Measurements from ENCODE around the gene RAB40C. TPM values are rescaled to one million over a fixed set of nuclear protein-coding genes. Genes with fewer than 3 reads are reported as not detected.

RAB40C gene
- total and polyA plus RNA-seq, 4 donors = 25.1 to 58.9 (median 43.9) TPM

DNA sequence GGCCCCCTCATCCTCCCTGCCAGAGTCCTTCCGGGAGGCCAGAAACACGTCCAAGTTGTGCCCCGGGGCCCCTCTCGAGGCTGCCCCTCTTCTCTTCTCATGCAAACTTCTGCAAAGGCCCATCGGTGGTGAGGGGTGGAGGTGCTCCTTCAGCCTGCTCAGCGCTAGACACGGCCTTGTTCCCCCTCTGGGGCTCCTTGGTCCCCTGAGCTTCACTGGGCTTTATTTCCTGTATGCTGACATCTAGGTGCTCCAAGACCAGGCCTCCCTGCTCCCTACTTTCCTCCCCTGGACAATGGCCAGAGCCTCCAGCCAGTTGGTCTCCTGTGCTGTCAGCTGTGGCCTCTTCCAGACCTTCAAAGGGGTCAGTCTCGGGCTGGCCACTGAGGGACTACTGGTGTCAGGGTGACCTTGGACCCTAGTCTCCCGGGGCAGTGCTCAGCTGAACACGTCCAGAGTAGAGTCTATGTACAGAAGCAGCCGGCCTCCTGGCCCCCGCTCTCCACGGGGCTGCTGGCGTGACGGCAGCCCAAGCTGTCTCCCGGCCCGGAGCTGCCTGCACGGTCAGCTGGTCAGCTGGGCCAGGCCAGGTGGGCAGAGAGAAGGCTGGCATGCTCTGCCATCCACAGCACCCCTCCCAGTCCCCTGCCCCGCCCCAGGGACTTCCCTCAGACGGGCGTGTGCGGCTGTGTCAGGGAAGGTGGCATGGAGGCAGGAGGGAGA, 31.4 kb upstream of the RAB40C start:
- peaks cover 0 to 12% (median 0%) of the 10 kb centered on the region in 4 donors for H3K36me3 ChIP-seq (ENCODE audit: control insufficient read depth in 4 of 4, insufficient read depth in 4 of 4, low read length in 4 of 4)
- WGBS, 2 donors = 51 to 56% methylated on average over 22 of the region's 22 CpGs
- H3K4me3 ChIP-seq = no peak overlapping the region
- no peak overlapping the region for H3K27ac ChIP-seq (ENCODE audit: low read depth in 1 of 2, low read length in 1 of 2)
- DNase-seq (no peak), ATAC-seq (ENCODE audit: insufficient read depth, low FRiP score) (no peak)
- H3K4me1 ChIP-seq (ENCODE audit: control insufficient read depth in 5 of 5, insufficient read depth in 5 of 5, low read length in 5 of 5) = peaks cover 0 to 7% (median 0%) of the 10 kb centered on the region in 5 donors
- H3K27me3 ChIP-seq (ENCODE audit: control insufficient read depth in 3 of 3, insufficient read depth in 3 of 3, low read length in 2 of 3) = peaks cover 0 to 42% (median 14%) of the 10 kb centered on the region in 3 donors
- TF ChIP-seq, protein P1, sequence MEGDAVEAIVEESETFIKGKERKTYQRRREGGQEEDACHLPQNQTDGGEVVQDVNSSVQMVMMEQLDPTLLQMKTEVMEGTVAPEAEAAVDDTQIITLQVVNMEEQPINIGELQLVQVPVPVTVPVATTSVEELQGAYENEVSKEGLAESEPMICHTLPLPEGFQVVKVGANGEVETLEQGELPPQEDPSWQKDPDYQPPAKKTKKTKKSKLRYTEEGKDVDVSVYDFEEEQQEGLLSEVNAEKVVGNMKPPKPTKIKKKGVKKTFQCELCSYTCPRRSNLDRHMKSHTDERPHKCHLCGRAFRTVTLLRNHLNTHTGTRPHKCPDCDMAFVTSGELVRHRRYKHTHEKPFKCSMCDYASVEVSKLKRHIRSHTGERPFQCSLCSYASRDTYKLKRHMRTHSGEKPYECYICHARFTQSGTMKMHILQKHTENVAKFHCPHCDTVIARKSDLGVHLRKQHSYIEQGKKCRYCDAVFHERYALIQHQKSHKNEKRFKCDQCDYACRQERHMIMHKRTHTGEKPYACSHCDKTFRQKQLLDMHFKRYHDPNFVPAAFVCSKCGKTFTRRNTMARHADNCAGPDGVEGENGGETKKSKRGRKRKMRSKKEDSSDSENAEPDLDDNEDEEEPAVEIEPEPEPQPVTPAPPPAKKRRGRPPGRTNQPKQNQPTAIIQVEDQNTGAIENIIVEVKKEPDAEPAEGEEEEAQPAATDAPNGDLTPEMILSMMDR (IDR thresholded peaks at IDR 0.05; ENCODE audit: control extremely low read depth, extremely low read depth) = no peak
- H3K9me3 ChIP-seq (ENCODE audit: control insufficient read depth in 4 of 4, insufficient read depth in 3 of 4, low read length in 3 of 4) = peaks cover 0 to 4% (median 0%) of the 10 kb centered on the region in 4 donors
- H3K9ac ChIP-seq (ENCODE audit: insufficient read depth in 1 of 2, low read length in 2 of 2) = no peak overlapping the region

DNA sequence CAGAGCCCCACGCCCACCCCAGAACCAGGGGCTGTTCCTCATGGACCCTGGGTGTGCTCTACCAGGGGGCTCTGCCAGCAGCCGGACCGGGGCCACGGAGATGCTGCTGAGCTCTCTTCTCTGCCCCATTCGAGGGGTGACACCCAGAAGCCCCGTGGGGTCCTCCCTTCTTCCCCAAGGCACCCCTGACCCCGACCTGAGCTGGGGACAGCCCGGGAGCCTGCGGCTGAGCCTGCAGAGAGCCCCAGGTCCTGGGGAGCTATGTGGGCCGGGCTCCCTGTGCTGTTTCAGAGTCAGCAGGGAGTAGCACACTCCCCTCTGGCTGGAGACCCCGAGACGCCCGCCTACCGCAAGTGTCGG, 30.9 kb upstream of the RAB40C start:
- 77 to 80% methylated on average over 13 to 15 of the region's 15 CpGs for WGBS, 2 donors
- Histone ChIP-seq H3K9ac (ENCODE audit: insufficient read depth in 1 of 2, low read length in 2 of 2) (no peak overlapping the region), H3K27me3 (ENCODE audit: control insufficient read depth in 3 of 3, insufficient read depth in 3 of 3, low read length in 2 of 3) (peaks cover 0 to 42% (median 14%) of the 10 kb centered on the region in 3 donors), H3K4me3 (no peak overlapping the region), H3K27ac (ENCODE audit: low read depth in 1 of 2, low read length in 1 of 2) (no peak overlapping the region), H3K4me1 (ENCODE audit: control insufficient read depth in 5 of 5, insufficient read depth in 5 of 5, low read length in 5 of 5) (peaks cover 0 to 7% (median 0%) of the 10 kb centered on the region in 5 donors), H3K36me3 (ENCODE audit: control insufficient read depth in 4 of 4, insufficient read depth in 4 of 4, low read length in 4 of 4) (peaks cover 0 to 6% (median 0%) of the 10 kb centered on the region in 4 donors), H3K9me3 (ENCODE audit: control insufficient read depth in 4 of 4, insufficient read depth in 3 of 4, low read length in 3 of 4) (peaks cover 0 to 4% (median 0%) of the 10 kb centered on the region in 4 donors)
- DNase-seq = no peak
- ATAC-seq (ENCODE audit: insufficient read depth, low FRiP score) = no peak
- TF ChIP-seq, protein P1 (IDR thresholded peaks at IDR 0.05; ENCODE audit: control extremely low read depth, extremely low read depth) = no peak

DNA sequence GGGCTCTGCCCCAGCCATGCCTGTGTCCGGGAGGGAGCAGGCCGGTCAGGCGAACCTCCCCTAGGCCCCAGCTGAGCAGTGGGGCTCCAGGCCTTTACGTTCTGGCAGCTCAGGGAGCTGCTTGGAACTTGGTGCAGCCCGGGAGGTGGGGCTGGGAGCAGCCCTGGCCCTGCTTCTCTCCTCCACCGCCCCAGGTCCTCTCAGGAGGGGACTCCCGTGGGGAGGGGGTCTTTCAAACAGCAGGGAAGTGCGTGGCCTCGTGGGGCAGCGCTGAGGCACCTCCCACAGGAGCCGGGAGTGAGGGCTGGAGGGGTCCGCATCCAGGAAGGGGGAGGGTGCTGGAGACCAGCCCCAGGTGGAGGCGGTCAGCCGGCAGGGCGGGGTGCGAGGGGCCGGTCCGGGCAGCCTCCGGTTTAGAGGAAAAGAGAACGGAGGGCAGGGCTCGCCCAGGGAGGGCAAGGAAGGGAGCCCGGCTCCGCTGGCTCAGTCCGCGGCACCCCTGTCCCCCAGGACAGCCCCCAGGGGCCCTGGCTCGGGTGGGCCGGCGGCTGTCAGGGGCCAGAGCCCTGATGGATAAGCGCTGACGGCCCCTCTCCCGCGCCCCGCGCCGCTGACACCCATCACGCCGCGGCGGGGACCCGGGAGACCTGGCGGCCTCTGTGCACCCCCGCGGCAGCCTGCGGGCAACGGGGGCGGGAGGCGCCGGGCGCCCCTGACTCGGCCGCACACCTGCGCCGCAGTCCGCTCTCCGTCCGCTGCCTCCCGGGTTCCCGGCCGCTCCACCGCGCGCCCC, 30.3 kb upstream of the RAB40C start:
- TF ChIP-seq, protein P1 (IDR thresholded peaks at IDR 0.05; ENCODE audit: control extremely low read depth, extremely low read depth) = no peak
- WGBS, 2 donors = 9 to 17% methylated on average over 39 to 62 of the region's 62 CpGs
- ATAC-seq (ENCODE audit: insufficient read depth, low FRiP score) (no peak), DNase-seq (no peak)
- H3K27ac ChIP-seq (ENCODE audit: low read depth in 1 of 2, low read length in 1 of 2) = no peak overlapping the region
- peaks cover 0 to 4% (median 0%) of the 10 kb centered on the region in 4 donors for H3K9me3 ChIP-seq (ENCODE audit: control insufficient read depth in 4 of 4, insufficient read depth in 3 of 4, low read length in 3 of 4)
- peaks cover 0 to 2% (median 0%) of the 10 kb centered on the region in 4 donors for H3K36me3 ChIP-seq (ENCODE audit: control insufficient read depth in 4 of 4, insufficient read depth in 4 of 4, low read length in 4 of 4)
- peaks cover 0 to 42% (median 14%) of the 10 kb centered on the region in 3 donors for H3K27me3 ChIP-seq (ENCODE audit: control insufficient read depth in 3 of 3, insufficient read depth in 3 of 3, low read length in 2 of 3)
- H3K4me1 ChIP-seq (ENCODE audit: control insufficient read depth in 5 of 5, insufficient read depth in 5 of 5, low read length in 5 of 5) = peaks cover 0 to 7% (median 0%) of the 10 kb centered on the region in 5 donors
- no peak overlapping the region for H3K4me3 ChIP-seq
- H3K9ac ChIP-seq (ENCODE audit: insufficient read depth in 1 of 2, low read length in 2 of 2) = no peak overlapping the region

All from lung (tissue), 12 donors.